ENCODE measurements around the gene RPS19.

The RPS19 gene

GRCh38 chr19:41859213-41859617, 840 bp upstream of the RPS19 start:
- Histone ChIP-seq H3K4me1 (ENCODE audit: insufficient read depth, insufficient read length) (peaks cover 5% of the 10 kb centered on the region), H3K9me3 (ENCODE audit: insufficient read depth, low read length) (no peaks in the 10 kb centered on the region), H3K36me3 (ENCODE audit: insufficient read depth, insufficient read length, low read length) (peaks cover 39% of the 10 kb centered on the region), H3K27me3 (ENCODE audit: insufficient read depth, insufficient read length) (no peaks in the 10 kb centered on the region), H3K4me3 (ENCODE audit: insufficient read length, low read depth) (no peak overlapping the region), H3K9ac (ENCODE audit: insufficient read length, low read depth) (peak overlapping the region; percentile 64)
- TF ChIP-seq SUZ12 (IDR thresholded peaks at IDR 0.05; ENCODE audit: extremely low read depth, insufficient read depth, insufficient read length) (no peak), YY1 (IDR thresholded peaks at IDR 0.05; ENCODE audit: insufficient read depth, insufficient read length) (no peak), ZNF274 (IDR thresholded peaks at IDR 0.05; ENCODE audit: low read depth, low read length) (no peak)
- no peak for DNase-seq (ENCODE audit: low read depth, low spot score)

- TF ChIP-seq YY1 (IDR thresholded peaks at IDR 0.05; ENCODE audit: insufficient read depth, insufficient read length) (no peak), ZNF274 (IDR thresholded peaks at IDR 0.05; ENCODE audit: low read depth, low read length) (no peak), SUZ12 (IDR thresholded peaks at IDR 0.05; ENCODE audit: extremely low read depth, insufficient read depth, insufficient read length) (no peak)
- peak overlapping the region; percentile 100 for H3K9ac ChIP-seq (ENCODE audit: insufficient read length, low read depth)
- peak overlapping the region; percentile 99 for H3K4me3 ChIP-seq (ENCODE audit: insufficient read length, low read depth)
- peaks cover 52% of the 10 kb centered on the region for H3K36me3 ChIP-seq (ENCODE audit: insufficient read depth, insufficient read length, low read length)
- H3K9me3 ChIP-seq (ENCODE audit: insufficient read depth, low read length), result no peaks in the 10 kb centered on the region
- H3K27me3 ChIP-seq (ENCODE audit: insufficient read depth, insufficient read length), result no peaks in the 10 kb centered on the region
- DNase-seq (ENCODE audit: low read depth, low spot score), result no peak
- peaks cover 10% of the 10 kb centered on the region for H3K4me1 ChIP-seq (ENCODE audit: insufficient read depth, insufficient read length)
These were observed 512 bp downstream of the RPS19 start for GRCh38 chr19:41860419-41861115.

- peaks cover 10% of the 10 kb centered on the region for H3K4me1 ChIP-seq (ENCODE audit: insufficient read depth, insufficient read length)
- peaks cover 55% of the 10 kb centered on the region for H3K36me3 ChIP-seq (ENCODE audit: insufficient read depth, insufficient read length, low read length)
- no peaks in the 10 kb centered on the region for H3K27me3 ChIP-seq (ENCODE audit: insufficient read depth, insufficient read length)
- no peaks in the 10 kb centered on the region for H3K9me3 ChIP-seq (ENCODE audit: insufficient read depth, low read length)
- peak overlapping the region; percentile 100 for H3K9ac ChIP-seq (ENCODE audit: insufficient read length, low read depth)
- H3K4me3 ChIP-seq (ENCODE audit: insufficient read length, low read depth), result peak overlapping the region; percentile 99
- DNase-seq (ENCODE audit: low read depth, low spot score), result no peak
- no peak for TF ChIP-seq YY1 (IDR thresholded peaks at IDR 0.05; ENCODE audit: insufficient read depth, insufficient read length)
- TF ChIP-seq ZNF274 (IDR thresholded peaks at IDR 0.05; ENCODE audit: low read depth, low read length), result no peak
- TF ChIP-seq SUZ12 (IDR thresholded peaks at IDR 0.05; ENCODE audit: extremely low read depth, insufficient read depth, insufficient read length), result no peak
These were observed 1.2 kb downstream of the RPS19 start for GRCh38 chr19:41861116-41861768.

- H3K9me3 ChIP-seq (ENCODE audit: insufficient read depth, low read length), result no peaks in the 10 kb centered on the region
- no peak for DNase-seq (ENCODE audit: low read depth, low spot score)
- no peak for TF ChIP-seq SUZ12 (IDR thresholded peaks at IDR 0.05; ENCODE audit: extremely low read depth, insufficient read depth, insufficient read length)
- TF ChIP-seq ZNF274 (IDR thresholded peaks at IDR 0.05; ENCODE audit: low read depth, low read length), result no peak
- TF ChIP-seq YY1 (IDR thresholded peaks at IDR 0.05; ENCODE audit: insufficient read depth, insufficient read length), result no peak
- peak overlapping the region; percentile 100 for H3K9ac ChIP-seq (ENCODE audit: insufficient read length, low read depth)
- H3K4me3 ChIP-seq (ENCODE audit: insufficient read length, low read depth), result peak overlapping the region; percentile 99
- H3K4me1 ChIP-seq (ENCODE audit: insufficient read depth, insufficient read length), result peaks cover 10% of the 10 kb centered on the region
- H3K36me3 ChIP-seq (ENCODE audit: insufficient read depth, insufficient read length, low read length), result peaks cover 59% of the 10 kb centered on the region
- no peaks in the 10 kb centered on the region for H3K27me3 ChIP-seq (ENCODE audit: insufficient read depth, insufficient read length)
These were observed 1.8 kb downstream of the RPS19 start for GRCh38 chr19:41861846-41862245.

- H3K9me3 ChIP-seq (ENCODE audit: insufficient read depth, low read length), result no peaks in the 10 kb centered on the region
- H3K9ac ChIP-seq (ENCODE audit: insufficient read length, low read depth), result peak overlapping the region; percentile 100
- no peaks in the 10 kb centered on the region for H3K27me3 ChIP-seq (ENCODE audit: insufficient read depth, insufficient read length)
- peak overlapping the region; percentile 99 for H3K4me3 ChIP-seq (ENCODE audit: insufficient read length, low read depth)
- TF ChIP-seq ZNF274 (IDR thresholded peaks at IDR 0.05; ENCODE audit: low read depth, low read length) (no peak), SUZ12 (IDR thresholded peaks at IDR 0.05; ENCODE audit: extremely low read depth, insufficient read depth, insufficient read length) (no peak), YY1 (IDR thresholded peaks at IDR 0.05; ENCODE audit: insufficient read depth, insufficient read length) (no peak)
- no peak for DNase-seq (ENCODE audit: low read depth, low spot score)
- H3K36me3 ChIP-seq (ENCODE audit: insufficient read depth, insufficient read length, low read length), result peaks cover 65% of the 10 kb centered on the region
- H3K4me1 ChIP-seq (ENCODE audit: insufficient read depth, insufficient read length), result peaks cover 10% of the 10 kb centered on the region
These were observed 2.5 kb downstream of the RPS19 start for GRCh38 chr19:41862445-41862986.

- Histone ChIP-seq H3K9me3 (ENCODE audit: insufficient read depth, low read length) (no peaks in the 10 kb centered on the region), H3K4me3 (ENCODE audit: insufficient read length, low read depth) (peak overlapping the region; percentile 2), H3K4me1 (ENCODE audit: insufficient read depth, insufficient read length) (peaks cover 15% of the 10 kb centered on the region), H3K9ac (ENCODE audit: insufficient read length, low read depth) (peak overlapping the region; percentile 100), H3K36me3 (ENCODE audit: insufficient read depth, insufficient read length, low read length) (peaks cover 74% of the 10 kb centered on the region), H3K27me3 (ENCODE audit: insufficient read depth, insufficient read length) (no peaks in the 10 kb centered on the region)
- no peak for DNase-seq (ENCODE audit: low read depth, low spot score)
- no peak for TF ChIP-seq SUZ12 (IDR thresholded peaks at IDR 0.05; ENCODE audit: extremely low read depth, insufficient read depth, insufficient read length)
- no peak for TF ChIP-seq YY1 (IDR thresholded peaks at IDR 0.05; ENCODE audit: insufficient read depth, insufficient read length)
- TF ChIP-seq ZNF274 (IDR thresholded peaks at IDR 0.05; ENCODE audit: low read depth, low read length), result no peak
These were observed 3.3 kb downstream of the RPS19 start for GRCh38 chr19:41863209-41863931.
